LNCAP (cell line): Measurements from ENCODE around the gene MIPOL1.
A peak's percentile ranks its signal among the peaks of the same experiment; 100 is the strongest.

Experiments
- TF ChIP-seq, protein P1 (sequence below): fragments of 450-650 bp; IDR thresholded peaks from 2 replicates; pipeline ENCODE4 v1.5.1; 2017; ENCODE audit warnings: mild to moderate bottlenecking

MIPOL1 gene

GRCh38 chr14:37565550-37565949, 367.8 kb downstream of the MIPOL1 start:
- TF ChIP-seq, protein P1, sequence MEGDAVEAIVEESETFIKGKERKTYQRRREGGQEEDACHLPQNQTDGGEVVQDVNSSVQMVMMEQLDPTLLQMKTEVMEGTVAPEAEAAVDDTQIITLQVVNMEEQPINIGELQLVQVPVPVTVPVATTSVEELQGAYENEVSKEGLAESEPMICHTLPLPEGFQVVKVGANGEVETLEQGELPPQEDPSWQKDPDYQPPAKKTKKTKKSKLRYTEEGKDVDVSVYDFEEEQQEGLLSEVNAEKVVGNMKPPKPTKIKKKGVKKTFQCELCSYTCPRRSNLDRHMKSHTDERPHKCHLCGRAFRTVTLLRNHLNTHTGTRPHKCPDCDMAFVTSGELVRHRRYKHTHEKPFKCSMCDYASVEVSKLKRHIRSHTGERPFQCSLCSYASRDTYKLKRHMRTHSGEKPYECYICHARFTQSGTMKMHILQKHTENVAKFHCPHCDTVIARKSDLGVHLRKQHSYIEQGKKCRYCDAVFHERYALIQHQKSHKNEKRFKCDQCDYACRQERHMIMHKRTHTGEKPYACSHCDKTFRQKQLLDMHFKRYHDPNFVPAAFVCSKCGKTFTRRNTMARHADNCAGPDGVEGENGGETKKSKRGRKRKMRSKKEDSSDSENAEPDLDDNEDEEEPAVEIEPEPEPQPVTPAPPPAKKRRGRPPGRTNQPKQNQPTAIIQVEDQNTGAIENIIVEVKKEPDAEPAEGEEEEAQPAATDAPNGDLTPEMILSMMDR: peak; percentile 37; the same call in 1 of the 2 replicates

GRCh38 chr14:37566811-37567371, 369.2 kb downstream of the MIPOL1 start:
- TF ChIP-seq, protein P1: no peak

DNA sequence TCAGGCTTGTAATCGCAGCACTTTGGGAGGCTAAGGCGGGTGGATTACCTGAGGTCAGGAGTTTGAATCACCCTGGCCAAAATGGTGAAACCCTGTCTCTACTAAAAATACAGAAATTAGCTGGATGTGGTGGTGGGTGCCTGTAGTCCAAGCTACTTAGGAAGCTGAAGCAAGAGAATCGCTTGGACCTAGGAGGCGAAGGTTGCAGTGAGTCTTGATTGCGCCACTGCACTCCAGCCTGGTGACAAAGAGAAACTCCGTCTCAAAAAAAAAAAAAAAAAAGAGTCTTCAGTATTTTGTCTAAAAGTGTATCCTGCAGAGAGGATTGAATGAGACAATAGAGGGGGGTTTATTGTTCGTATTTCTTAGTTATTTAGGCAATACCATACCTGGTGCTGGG, 372.0 kb downstream of the MIPOL1 start:
- TF ChIP-seq, protein P1: no peak

- TF ChIP-seq, protein P1: no peak
These were observed 373.7 kb downstream of the MIPOL1 start for GRCh38 chr14:37571391-37571790.

GRCh38 chr14:37573356-37573755, 375.6 kb downstream of the MIPOL1 start:
- TF ChIP-seq, protein P1: no peak

DNA sequence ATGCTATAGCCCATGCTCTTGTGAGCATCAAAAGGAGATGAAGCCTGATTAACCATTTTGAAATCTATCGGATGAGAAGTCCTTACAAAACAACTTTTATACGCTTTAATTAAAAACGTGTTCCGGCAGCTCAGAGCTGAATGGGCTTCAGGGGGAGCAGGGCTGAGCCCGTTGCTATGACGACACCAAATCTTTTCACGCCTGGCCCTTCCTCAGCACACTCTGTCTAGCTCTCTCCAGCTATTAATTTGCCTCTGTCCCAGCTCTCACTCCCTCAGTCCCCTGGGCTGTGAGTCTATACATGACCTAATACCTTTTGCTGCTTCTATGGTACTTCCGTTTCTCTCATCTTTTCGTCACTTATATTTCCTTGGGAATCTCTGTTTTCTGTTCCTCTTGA, 381.5 kb downstream of the MIPOL1 start:
- TF ChIP-seq, protein P1: no peak

GRCh38 chr14:37580146-37580545, 382.4 kb downstream of the MIPOL1 start:
- TF ChIP-seq, protein P1: no peak
